Gastrocnemius medialis (tissue), 4 donors: Measurements from ENCODE around the gene RRM1.

Source experiments
- POLR2A ChIP-seq, 2 donors: fragments of 450-650 bp; IDR thresholded peaks; one replicate each; pipeline ENCODE4 v1.6.1; 2017; ENCODE audit warnings: antibody characterized with exemption in 2 of 2, mild to moderate bottlenecking in 2 of 2, moderate library complexity in 2 of 2
- TF ChIP-seq, protein P1 (sequence below), 5 experiments: fragments of 450-650 bp in 3 of 5; fragments of 200-600 bp in 2 of 5; sonication (generic) in 2 of 5; IDR thresholded peaks in 4 of 5; conservative IDR thresholded peaks in 1 of 5; 1 replicate in 4 of 5; 2 replicates in 1 of 5; pipeline ENCODE4 v1.5.1; 2016 to 2019; ENCODE audit warnings: antibody characterized with exemption in 5 of 5, mild to moderate bottlenecking in 3 of 5, moderate library complexity in 3 of 5

DNA sequence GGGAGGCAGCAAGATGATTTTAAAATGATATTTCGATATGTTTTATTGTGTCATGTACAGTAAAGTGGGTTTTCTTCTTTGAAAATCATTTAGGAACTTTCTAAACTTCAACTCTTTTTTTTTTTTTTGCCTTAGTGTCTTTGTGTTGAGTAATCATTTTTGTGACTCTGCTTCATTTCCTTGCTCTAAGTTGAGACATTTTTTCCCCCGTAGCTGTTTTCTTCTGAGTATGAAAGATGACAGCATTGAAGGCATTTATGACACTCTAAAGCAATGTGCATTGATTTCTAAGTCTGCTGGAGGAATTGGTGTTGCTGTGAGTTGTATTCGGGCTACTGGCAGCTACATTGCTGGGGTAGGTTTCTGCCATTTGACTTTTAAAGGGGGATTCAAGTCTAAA lies 23.5 kb downstream of the RRM1 start:
- TF ChIP-seq, protein P1, sequence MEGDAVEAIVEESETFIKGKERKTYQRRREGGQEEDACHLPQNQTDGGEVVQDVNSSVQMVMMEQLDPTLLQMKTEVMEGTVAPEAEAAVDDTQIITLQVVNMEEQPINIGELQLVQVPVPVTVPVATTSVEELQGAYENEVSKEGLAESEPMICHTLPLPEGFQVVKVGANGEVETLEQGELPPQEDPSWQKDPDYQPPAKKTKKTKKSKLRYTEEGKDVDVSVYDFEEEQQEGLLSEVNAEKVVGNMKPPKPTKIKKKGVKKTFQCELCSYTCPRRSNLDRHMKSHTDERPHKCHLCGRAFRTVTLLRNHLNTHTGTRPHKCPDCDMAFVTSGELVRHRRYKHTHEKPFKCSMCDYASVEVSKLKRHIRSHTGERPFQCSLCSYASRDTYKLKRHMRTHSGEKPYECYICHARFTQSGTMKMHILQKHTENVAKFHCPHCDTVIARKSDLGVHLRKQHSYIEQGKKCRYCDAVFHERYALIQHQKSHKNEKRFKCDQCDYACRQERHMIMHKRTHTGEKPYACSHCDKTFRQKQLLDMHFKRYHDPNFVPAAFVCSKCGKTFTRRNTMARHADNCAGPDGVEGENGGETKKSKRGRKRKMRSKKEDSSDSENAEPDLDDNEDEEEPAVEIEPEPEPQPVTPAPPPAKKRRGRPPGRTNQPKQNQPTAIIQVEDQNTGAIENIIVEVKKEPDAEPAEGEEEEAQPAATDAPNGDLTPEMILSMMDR (IDR thresholded peaks at IDR 0.05 in 4 of 5, conservative IDR thresholded peaks at IDR 0.05 in 1 of 5): no peak
- no peak for TF ChIP-seq POLR2A (IDR thresholded peaks at IDR 0.05)
